Calu3 (cell line): Measurements from ENCODE around the gene TCP10L. TPM values are rescaled to one million over a fixed set of nuclear protein-coding genes. Genes with fewer than 3 reads are reported as not detected.

Experiments used
- BruUV-seq: library from RNA; stranded (reverse); fragments of 400-500 nt; replicated peaks from 2 replicates; lab custom pipeline; 2021; lab: Mats Ljungman, UMichigan
- CTCF ChIA-PET: fragments of 300-600 bp; sonication (Branson Sonifier 250); formaldehyde crosslinking; loops from one replicate; lab custom pipeline; 2022; ENCODE audit warnings: antibody characterized with exemption; lab: Charles Lee
- DNase-seq: peaks from one replicate; pipeline ENCODE4 v3.0.0; 2022
- H3K27ac Mint-ChIP-seq: one replicate; pipeline ENCODE4 v1.8.0; 2022; ENCODE audit warnings: mixed read lengths; ENCODE audit not compliant: unreplicated experiment
- H3K27me3 Mint-ChIP-seq: one replicate; pipeline ENCODE4 v1.8.0; 2022; ENCODE audit warnings: mixed read lengths; ENCODE audit not compliant: unreplicated experiment
- H3K36me3 Mint-ChIP-seq: one replicate; pipeline ENCODE4 v1.8.0; 2022; ENCODE audit warnings: mild to moderate bottlenecking, moderate library complexity, mixed read lengths; ENCODE audit not compliant: insufficient read depth, unreplicated experiment
- H3K4me1 Mint-ChIP-seq: one replicate; pipeline ENCODE4 v1.8.0; 2022; ENCODE audit warnings: mild to moderate bottlenecking, low read depth, mixed read lengths; ENCODE audit not compliant: unreplicated experiment
- H3K4me3 Mint-ChIP-seq: one replicate; pipeline ENCODE4 v1.8.0; 2022; ENCODE audit warnings: mild to moderate bottlenecking, low read depth, moderate library complexity, mixed read lengths; ENCODE audit not compliant: unreplicated experiment
- H3K9me3 Mint-ChIP-seq: one replicate; pipeline ENCODE4 v1.8.0; 2022; ENCODE audit warnings: low read depth, mixed read lengths; ENCODE audit not compliant: unreplicated experiment
- CTCF ChIP-seq: fragments of 200-600 bp; IDR thresholded peaks from one replicate; pipeline ENCODE4 v1.8.0; 2022; ENCODE audit warnings: antibody characterized with exemption; ENCODE audit not compliant: unreplicated experiment
- intact Hi-C: fragments of 100-400 bp; cut with micrococcal nuclease; formaldehyde crosslinking; loops from one replicate; pipeline ENCODE4 v1.10.0; 2022; ENCODE audit not compliant: unreplicated experiment
- total RNA-seq: library from RNA; stranded (reverse); gene quantifications from 2 replicates; pipeline ENCODE4 v1.2.3, GENCODE V29; 2022

TCP10L gene
- total RNA-seq, 1 experiment from 2014 or later, result not detected

- H3K4me3 Mint-ChIP-seq, result no peak overlapping the region
- no peaks in the 10 kb centered on the region for H3K36me3 Mint-ChIP-seq
- H3K4me1 Mint-ChIP-seq, result peaks cover 1% of the 10 kb centered on the region
- intact Hi-C loops, result no loop called here
- no TSS peak for BruUV-seq
- no peak for DNase-seq
- no peaks in the 10 kb centered on the region for H3K27me3 Mint-ChIP-seq
- no peaks in the 10 kb centered on the region for H3K9me3 Mint-ChIP-seq
- CTCF ChIA-PET, result no interaction called here
- no peak for TF ChIP-seq CTCF
- H3K27ac Mint-ChIP-seq, result no peak overlapping the region
These were observed 55.6 kb downstream of the TCP10L start for GRCh38 chr21:32529679-32530078.

- Mint-ChIP-seq H3K27ac (no peak overlapping the region), H3K4me3 (no peak overlapping the region), H3K36me3 (no peaks in the 10 kb centered on the region), H3K9me3 (no peaks in the 10 kb centered on the region), H3K27me3 (no peaks in the 10 kb centered on the region), H3K4me1 (peaks cover 15% of the 10 kb centered on the region)
- no peak for TF ChIP-seq CTCF
- intact Hi-C loops, result no loop called here
- CTCF ChIA-PET, result no interaction called here
- no peak for DNase-seq
- no TSS peak for BruUV-seq
These were observed 60.0 kb downstream of the TCP10L start for GRCh38 chr21:32525282-32525681.

GRCh38 chr21:32523988-32524719 lies 61.2 kb downstream of the TCP10L start:
- H3K4me1 Mint-ChIP-seq, result peaks cover 15% of the 10 kb centered on the region
- no peak for DNase-seq
- H3K27me3 Mint-ChIP-seq, result no peaks in the 10 kb centered on the region
- no peak overlapping the region for H3K27ac Mint-ChIP-seq
- TF ChIP-seq CTCF, result no peak
- intact Hi-C loops, result no loop called here
- no peak overlapping the region for H3K4me3 Mint-ChIP-seq
- CTCF ChIA-PET, result no interaction called here
- H3K9me3 Mint-ChIP-seq, result no peaks in the 10 kb centered on the region
- no peaks in the 10 kb centered on the region for H3K36me3 Mint-ChIP-seq
- no TSS peak for BruUV-seq

Other genes with a start within 250 kb of the TCP10L start
- 16.5 and 19.2 TPM in 2 replicates for gene URB1, start 192.5 kb downstream of the TCP10L start, total RNA-seq
- gene EVA1C, start 172.8 kb downstream of the TCP10L start, total RNA-seq, result 1.4 and 3.1 TPM in 2 replicates
- 28.9 and 35.9 TPM in 2 replicates for gene CFAP298, start 26.9 kb upstream of the TCP10L start, total RNA-seq
- gene SYNJ1, start 142.5 kb upstream of the TCP10L start, total RNA-seq, result 10.2 and 10.5 TPM in 2 replicates
- gene PAXBP1, start 186.2 kb upstream of the TCP10L start, total RNA-seq, result 40.9 and 43.5 TPM in 2 replicates